Neural cell (in vitro differentiated cells): ENCODE data around the gene JADE1. TPM values are rescaled to one million over a fixed set of nuclear protein-coding genes. Genes with fewer than 3 reads are reported as not detected.

Source experiments
- H2AFZ ChIP-seq: fragments of 200-600, 300-800 bp; sonication (generic), shearing (Covaris generic); 2 replicates; pipeline ENCODE4 v1.6.0; 2014; ENCODE audit warnings: low read depth, mild to moderate bottlenecking, antibody characterized with exemption, low read length, moderate library complexity
- H3F3A ChIP-seq: fragments of 200-600 bp; shearing (Covaris generic); 2 replicates; pipeline ENCODE4 v1.6.1; 2016; ENCODE audit warnings: mild to moderate bottlenecking, moderate library complexity, mixed read lengths, antibody characterized with exemption, low read length; ENCODE audit not compliant: insufficient read depth, poor library complexity, severe bottlenecking
- H3K27ac ChIP-seq: fragments of 200-600, 300-800 bp; sonication (generic), shearing (Covaris generic); 2 replicates; pipeline ENCODE4 v1.5.1; 2014; ENCODE audit warnings: mild to moderate bottlenecking, low read length, moderate library complexity
- H3K27me3 ChIP-seq: fragments of 300-800, 200-600 bp; sonication (generic), shearing (Covaris generic); 2 replicates; pipeline ENCODE4 v1.6.0; 2014; ENCODE audit warnings: mild to moderate bottlenecking, low read depth, low read length, moderate library complexity; ENCODE audit not compliant: insufficient read depth
- H3K36me3 ChIP-seq: fragments of 300-800, 200-600 bp; sonication (generic), shearing (Covaris generic); 2 replicates; pipeline ENCODE4 v1.5.1; 2014; ENCODE audit warnings: mild to moderate bottlenecking, antibody characterized with exemption, low read length, moderate library complexity; ENCODE audit not compliant: insufficient read depth
- H3K4me2 ChIP-seq: fragments of 300-800, 200-600 bp; sonication (generic), shearing (Covaris generic); 2 replicates; pipeline ENCODE4 v1.6.0; 2014; ENCODE audit warnings: mild to moderate bottlenecking, low read length
- H3K4me3 ChIP-seq: fragments of 300-800, 200-600 bp; sonication (generic), shearing (Covaris generic); 2 replicates; pipeline ENCODE4 v1.5.1; 2014; ENCODE audit warnings: mild to moderate bottlenecking, low read length, moderate library complexity
- H3K79me2 ChIP-seq: fragments of 200-600 bp; shearing (Covaris generic); replicated peaks from 2 replicates; pipeline ENCODE4 v1.6.0; 2014; ENCODE audit warnings: mild to moderate bottlenecking, low read length, moderate library complexity; ENCODE audit not compliant: insufficient read depth
- H3K9ac ChIP-seq: fragments of 300-800, 200-600 bp; sonication (generic), shearing (Covaris generic); 2 replicates; pipeline ENCODE4 v1.6.1; 2016; ENCODE audit warnings: mild to moderate bottlenecking, low read length, mixed read lengths
- H3K9me2 ChIP-seq: fragments of 200-600 bp; shearing (Covaris generic); 2 replicates; pipeline ENCODE4 v1.6.1; 2016; ENCODE audit warnings: mild to moderate bottlenecking, low read length, mixed read lengths; ENCODE audit not compliant: insufficient read depth
- H3K9me3 ChIP-seq: fragments of 200-600, 300-800 bp; sonication (generic), shearing (Covaris generic); 2 replicates; pipeline ENCODE4 v1.6.1; 2016; ENCODE audit warnings: mild to moderate bottlenecking, mixed run types, low read length, moderate library complexity, mixed read lengths
- H4K20me1 ChIP-seq: fragments of 200-600 bp; shearing (Covaris generic); 2 replicates; pipeline ENCODE4 v1.6.1; 2016; ENCODE audit warnings: mild to moderate bottlenecking, mixed run types; ENCODE audit not compliant: insufficient read depth
- CTCF ChIP-seq: fragments of 450-650 bp; IDR thresholded peaks from 2 replicates; pipeline ENCODE4 v1.5.1; 2014; ENCODE audit warnings: antibody characterized with exemption, mild to moderate bottlenecking, moderate library complexity; ENCODE audit not compliant: poor library complexity, severe bottlenecking
- EP300 ChIP-seq: fragments of 450-650 bp; conservative IDR thresholded peaks from 2 replicates; pipeline ENCODE4 v1.6.1; 2014; ENCODE audit warnings: antibody characterized with exemption, mild to moderate bottlenecking, moderate library complexity; ENCODE audit not compliant: poor library complexity, severe bottlenecking
- EZH2 ChIP-seq: fragments of 200-600, 300-800 bp; shearing (Covaris generic), sonication (generic); IDR thresholded peaks from 2 replicates; pipeline ENCODE4 v1.6.1; 2014; ENCODE audit warnings: antibody characterized with exemption, low read length, borderline replicate concordance, mild to moderate bottlenecking; ENCODE audit not compliant: insufficient read depth, poor library complexity, severe bottlenecking
- MXI1 ChIP-seq: fragments of 450-650 bp; conservative IDR thresholded peaks from 2 replicates; pipeline ENCODE4 v1.6.1; 2014; ENCODE audit warnings: antibody characterized with exemption, mild to moderate bottlenecking; ENCODE audit not compliant: poor library complexity, severe bottlenecking
- POLR2AphosphoS5 ChIP-seq: IDR thresholded peaks from 2 replicates; pipeline ENCODE4 v1.6.1; 2012
- RAD21 ChIP-seq: fragments of 450-650 bp; conservative IDR thresholded peaks from 2 replicates; pipeline ENCODE4 v1.6.1; 2014; ENCODE audit warnings: antibody characterized with exemption, mild to moderate bottlenecking, moderate library complexity
- REST ChIP-seq: IDR thresholded peaks from 2 replicates; pipeline ENCODE4 v1.6.1; 2012; ENCODE audit warnings: borderline replicate concordance
- SMC3 ChIP-seq: fragments of 450-650 bp; conservative IDR thresholded peaks from 2 replicates; pipeline ENCODE4 v1.6.1; 2014; ENCODE audit warnings: antibody characterized with exemption, mild to moderate bottlenecking, moderate library complexity; ENCODE audit not compliant: poor library complexity
- TAF1 ChIP-seq: IDR thresholded peaks from 2 replicates; pipeline ENCODE4 v1.6.1; 2012; ENCODE audit warnings: low read depth
- polyA plus RNA-seq: library from polyadenylated mRNA; depleted of rRNA; stranded (reverse); fragments of >200 nt; gene quantifications from 2 replicates; pipeline ENCODE4 v1.2.3, GENCODE V29; 2014

Gene JADE1
- polyA plus RNA-seq, 1 donor from 2014 or later, result 14.5 TPM

GRCh38 chr4:128823025-128823661, 13.6 kb downstream of the JADE1 start:
- Histone ChIP-seq H2AFZ (no peak overlapping the region), H3K9me2 (no peaks in the 10 kb centered on the region), H3K79me2 (peaks cover 73% of the 10 kb centered on the region), H3F3A (no peaks in the 10 kb centered on the region), H3K36me3 (no peaks in the 10 kb centered on the region), H3K9me3 (no peaks in the 10 kb centered on the region), H3K27me3 (no peaks in the 10 kb centered on the region), H3K4me3 (no peak overlapping the region), H4K20me1 (no peaks in the 10 kb centered on the region), H3K9ac (no peak overlapping the region), H3K27ac (no peak overlapping the region), H3K4me2 (no peak overlapping the region)
- TF ChIP-seq CTCF (no peak), RAD21 (no peak), POLR2AphosphoS5 (no peak), EP300 (no peak), EZH2 (no peak), MXI1 (no peak), SMC3 (no peak), REST (no peak), TAF1 (no peak)

- H3K27ac ChIP-seq, result no peak overlapping the region
- peaks cover 64% of the 10 kb centered on the region for H3K79me2 ChIP-seq
- no peak overlapping the region for H2AFZ ChIP-seq
- TF ChIP-seq SMC3, result no peak
- no peak for TF ChIP-seq TAF1
- TF ChIP-seq MXI1, result no peak
- TF ChIP-seq REST, result no peak
- TF ChIP-seq EZH2, result no peak
- TF ChIP-seq RAD21, result no peak
- TF ChIP-seq EP300, result no peak
- no peak for TF ChIP-seq POLR2AphosphoS5
- no peak for TF ChIP-seq CTCF
- no peak overlapping the region for H3K9ac ChIP-seq
- H3F3A ChIP-seq, result no peaks in the 10 kb centered on the region
- H4K20me1 ChIP-seq, result no peaks in the 10 kb centered on the region
- no peak overlapping the region for H3K4me2 ChIP-seq
- no peaks in the 10 kb centered on the region for H3K36me3 ChIP-seq
- no peaks in the 10 kb centered on the region for H3K27me3 ChIP-seq
- no peaks in the 10 kb centered on the region for H3K9me3 ChIP-seq
- H3K9me2 ChIP-seq, result no peaks in the 10 kb centered on the region
- H3K4me3 ChIP-seq, result no peak overlapping the region
Observed at GRCh38 chr4:128825226-128825625, 15.7 kb downstream of the JADE1 start.
